GM23338 (cell line): ENCODE results near the gene PRCC. TPM values are rescaled to one million over a fixed set of nuclear protein-coding genes. Genes with fewer than 3 reads are reported as not detected.

Experiments
- ATAC-seq: fragments of 200-7000 bp; cut with Tn5 transposase; 3 replicates; pipeline ENCODE4 v1.9.1; 2020
- DNase-seq: peaks from one replicate; pipeline ENCODE4 v3.0.0-alpha.2; 2015; ENCODE audit warnings: low spot score
- H2AFZ ChIP-seq: fragments of 200-600 bp; sonication (generic); 2 replicates; pipeline ENCODE4 v1.8.0; 2016; ENCODE audit warnings: antibody characterized with exemption, mild to moderate bottlenecking, moderate library complexity
- H3F3A ChIP-seq: fragments of 200-600 bp; sonication (generic); replicated peaks from 2 replicates; pipeline ENCODE4 v1.8.0; 2017; ENCODE audit warnings: antibody characterized with exemption, mixed run types, low read depth
- H3K27ac ChIP-seq: fragments of 200-600 bp; sonication (generic); 2 replicates; pipeline ENCODE4 v1.6.1; 2016; ENCODE audit warnings: low read depth
- H3K27me3 ChIP-seq: fragments of 200-600 bp; sonication (generic); 2 replicates; pipeline ENCODE4 v1.8.0; 2016; ENCODE audit warnings: mild to moderate bottlenecking, mixed run types, moderate library complexity; ENCODE audit not compliant: insufficient read depth
- H3K36me3 ChIP-seq: fragments of 200-600 bp; sonication (generic); 2 replicates; pipeline ENCODE4 v1.8.0; 2016; ENCODE audit warnings: mild to moderate bottlenecking; ENCODE audit not compliant: insufficient read depth
- H3K4me1 ChIP-seq: fragments of 200-600 bp; sonication (generic); 2 replicates; pipeline ENCODE4 v1.8.0; 2016; ENCODE audit warnings: mild to moderate bottlenecking, moderate library complexity; ENCODE audit not compliant: insufficient read depth
- H3K4me2 ChIP-seq: fragments of 200-600 bp; sonication (generic); 2 replicates; pipeline ENCODE4 v1.7.1; 2017; ENCODE audit warnings: mixed run types
- H3K4me3 ChIP-seq: fragments of 200-600 bp; sonication (generic); 2 replicates; pipeline ENCODE4 v1.6.1; 2016; ENCODE audit warnings: mixed run types
- H3K79me2 ChIP-seq: fragments of 200-600 bp; sonication (generic); replicated peaks from 2 replicates; pipeline ENCODE4 v1.8.0; 2017; ENCODE audit warnings: mild to moderate bottlenecking; ENCODE audit not compliant: insufficient read depth
- H3K9me2 ChIP-seq: fragments of 200-600 bp; sonication (generic); 2 replicates; pipeline ENCODE4 v1.8.0; 2017; ENCODE audit not compliant: insufficient read depth
- H4K20me1 ChIP-seq: fragments of 200-600 bp; sonication (generic); replicated peaks from 2 replicates; pipeline ENCODE4 v1.8.0; 2017; ENCODE audit warnings: mild to moderate bottlenecking; ENCODE audit not compliant: insufficient read depth
- H3K27ac Mint-ChIP-seq: 2 replicates; pipeline ENCODE4 v1.8.0; 2020; ENCODE audit warnings: inconsistent platforms, mild to moderate bottlenecking, moderate library complexity, mixed read lengths
- H3K27me3 Mint-ChIP-seq: 3 replicates; pipeline ENCODE4 v1.8.0; 2022; ENCODE audit warnings: low read depth, mild to moderate bottlenecking, moderate library complexity, mixed read lengths, inconsistent platforms; ENCODE audit not compliant: insufficient read depth, poor library complexity
- H3K36me3 Mint-ChIP-seq: 3 replicates; pipeline ENCODE4 v1.8.0; 2021; ENCODE audit warnings: low read depth, mild to moderate bottlenecking, inconsistent platforms, moderate library complexity, mixed read lengths
- H3K4me1 Mint-ChIP-seq: 3 replicates; pipeline ENCODE4 v1.8.0; 2020; ENCODE audit warnings: mild to moderate bottlenecking, inconsistent platforms, mixed read lengths
- H3K4me3 Mint-ChIP-seq: 3 replicates; pipeline ENCODE4 v1.8.0; 2021; ENCODE audit warnings: moderate library complexity, mild to moderate bottlenecking, inconsistent platforms, mixed read lengths
- H3K9me3 Mint-ChIP-seq: 3 replicates; pipeline ENCODE4 v1.8.0; 2020; ENCODE audit warnings: moderate library complexity, mild to moderate bottlenecking, inconsistent platforms, mixed read lengths
- EZH2 ChIP-seq: fragments of 200-600 bp; sonication (generic); IDR thresholded peaks from one replicate; pipeline ENCODE4 v1.8.0; 2017; ENCODE audit warnings: antibody characterized with exemption, mild to moderate bottlenecking, low read depth; ENCODE audit not compliant: unreplicated experiment
- EZH2phosphoT487 ChIP-seq: fragments of 200-600 bp; sonication (generic); IDR thresholded peaks from one replicate; pipeline ENCODE4 v1.8.1; 2018; ENCODE audit warnings: antibody characterized with exemption; ENCODE audit not compliant: unreplicated experiment
- JUNB ChIP-seq: IDR thresholded peaks from one replicate; pipeline ENCODE4 v1.6.1; 2016; ENCODE audit warnings: antibody characterized with exemption; ENCODE audit not compliant: unreplicated experiment
- NANOG ChIP-seq: IDR thresholded peaks from 2 replicates; pipeline ENCODE4 v1.6.1; 2016; ENCODE audit warnings: antibody characterized with exemption, borderline replicate concordance
- POLR2AphosphoS5 ChIP-seq: IDR thresholded peaks from 2 replicates; pipeline ENCODE4 v1.6.1; 2016; ENCODE audit warnings: antibody characterized with exemption, low read depth
- REST ChIP-seq: IDR thresholded peaks from one replicate; pipeline ENCODE4 v1.6.1; 2018; ENCODE audit warnings: antibody characterized with exemption; ENCODE audit not compliant: unreplicated experiment
- STAT1 ChIP-seq: IDR thresholded peaks from one replicate; pipeline ENCODE4 v1.6.1; 2016; ENCODE audit warnings: antibody characterized with exemption; ENCODE audit not compliant: unreplicated experiment
- ZNF114 ChIP-seq: fragments of 250-450 bp; sonication (Bioruptor Pico); IDR thresholded peaks from 2 replicates; pipeline ENCODE4 v1.5.0; 2020; ENCODE audit warnings: mild to moderate bottlenecking, moderate library complexity
- ZNF462 ChIP-seq: fragments of 250-450 bp; sonication (Bioruptor Pico); IDR thresholded peaks from 2 replicates; pipeline ENCODE4 v1.5.0; 2020; ENCODE audit warnings: mild to moderate bottlenecking, moderate library complexity
- polyA plus RNA-seq: library from polyadenylated mRNA; unstranded; fragments of >200 nt; fragmentation: Nextera tagmentation; extraction: Ambion mirVana; gene quantifications from 2 replicates; pipeline ENCODE4 v1.2.1, GENCODE V29; 2016
- total RNA-seq: library from RNA; depleted of rRNA; stranded (reverse); fragments of >200 nt; shearing (Covaris generic); gene quantifications from 2 replicates; pipeline ENCODE4 v1.2.3, GENCODE V29; 2014
- TF ChIP-seq, protein P1 (sequence below), 2 experiments: fragments of 200-600 bp in 1 of 2; sonication (generic) in 1 of 2; conservative IDR thresholded peaks; 2 replicates each; pipeline versions ENCODE4 v1.5.1 to v1.6.1; 2016 to 2017; ENCODE audit warnings: antibody characterized with exemption in 2 of 2, low read depth in 2 of 2, mild to moderate bottlenecking in 2 of 2, moderate library complexity in 1 of 2
- TF ChIP-seq, protein P2 (sequence below): IDR thresholded peaks from 2 replicates; pipeline ENCODE4 v1.6.1; 2016; ENCODE audit warnings: antibody characterized with exemption

The PRCC gene
- total and polyA plus RNA-seq, 2 experiments from 2014 or later = 66.2 to 72.9 TPM

- no peaks in the 10 kb centered on the region for H3K9me2 ChIP-seq
- no peaks in the 10 kb centered on the region for H3K36me3 Mint-ChIP-seq
- no peaks in the 10 kb centered on the region for H3K79me2 ChIP-seq
- no peaks in the 10 kb centered on the region; the same call in 1 of the 2 replicates for H4K20me1 ChIP-seq
- H3K36me3 ChIP-seq = no peaks in the 10 kb centered on the region
- H3K9me3 Mint-ChIP-seq = no peaks in the 10 kb centered on the region
- peaks cover 89% of the 10 kb centered on the region for H3K27me3 Mint-ChIP-seq
- ATAC-seq = peak; percentile 55
- H3K27ac Mint-ChIP-seq = no peak overlapping the region
- TF ChIP-seq ZNF114 (CRISPR knock-in tag) (no peak), STAT1 (no peak), JUNB (no peak), NANOG (no peak), REST (no peak), ZNF462 (CRISPR knock-in tag) (no peak), EZH2phosphoT487 (peak; percentile 70), POLR2AphosphoS5 (no peak), EZH2 (peak; percentile 67)
- TF ChIP-seq, protein P1, sequence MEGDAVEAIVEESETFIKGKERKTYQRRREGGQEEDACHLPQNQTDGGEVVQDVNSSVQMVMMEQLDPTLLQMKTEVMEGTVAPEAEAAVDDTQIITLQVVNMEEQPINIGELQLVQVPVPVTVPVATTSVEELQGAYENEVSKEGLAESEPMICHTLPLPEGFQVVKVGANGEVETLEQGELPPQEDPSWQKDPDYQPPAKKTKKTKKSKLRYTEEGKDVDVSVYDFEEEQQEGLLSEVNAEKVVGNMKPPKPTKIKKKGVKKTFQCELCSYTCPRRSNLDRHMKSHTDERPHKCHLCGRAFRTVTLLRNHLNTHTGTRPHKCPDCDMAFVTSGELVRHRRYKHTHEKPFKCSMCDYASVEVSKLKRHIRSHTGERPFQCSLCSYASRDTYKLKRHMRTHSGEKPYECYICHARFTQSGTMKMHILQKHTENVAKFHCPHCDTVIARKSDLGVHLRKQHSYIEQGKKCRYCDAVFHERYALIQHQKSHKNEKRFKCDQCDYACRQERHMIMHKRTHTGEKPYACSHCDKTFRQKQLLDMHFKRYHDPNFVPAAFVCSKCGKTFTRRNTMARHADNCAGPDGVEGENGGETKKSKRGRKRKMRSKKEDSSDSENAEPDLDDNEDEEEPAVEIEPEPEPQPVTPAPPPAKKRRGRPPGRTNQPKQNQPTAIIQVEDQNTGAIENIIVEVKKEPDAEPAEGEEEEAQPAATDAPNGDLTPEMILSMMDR (conservative IDR thresholded peaks at IDR 0.05; ENCODE audit: low read depth in 2 of 2) = no peak
- TF ChIP-seq, protein P2, sequence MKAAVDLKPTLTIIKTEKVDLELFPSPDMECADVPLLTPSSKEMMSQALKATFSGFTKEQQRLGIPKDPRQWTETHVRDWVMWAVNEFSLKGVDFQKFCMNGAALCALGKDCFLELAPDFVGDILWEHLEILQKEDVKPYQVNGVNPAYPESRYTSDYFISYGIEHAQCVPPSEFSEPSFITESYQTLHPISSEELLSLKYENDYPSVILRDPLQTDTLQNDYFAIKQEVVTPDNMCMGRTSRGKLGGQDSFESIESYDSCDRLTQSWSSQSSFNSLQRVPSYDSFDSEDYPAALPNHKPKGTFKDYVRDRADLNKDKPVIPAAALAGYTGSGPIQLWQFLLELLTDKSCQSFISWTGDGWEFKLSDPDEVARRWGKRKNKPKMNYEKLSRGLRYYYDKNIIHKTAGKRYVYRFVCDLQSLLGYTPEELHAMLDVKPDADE = no peak
- H3K4me1 ChIP-seq = peaks cover 20% of the 10 kb centered on the region
- no peaks in the 10 kb centered on the region for H3F3A ChIP-seq
- H3K27me3 ChIP-seq = peaks cover 93% of the 10 kb centered on the region
- peak overlapping the region; percentile 97 for H2AFZ ChIP-seq
- peak overlapping the region; percentile 63 for H3K4me3 ChIP-seq
- H3K4me2 ChIP-seq = peak overlapping the region; percentile 89
- DNase-seq = peak; percentile 62
- peaks cover 23% of the 10 kb centered on the region for H3K4me1 Mint-ChIP-seq
- H3K27ac ChIP-seq = no peak overlapping the region
- H3K4me3 Mint-ChIP-seq = peak overlapping the region; percentile 70
Measured at GRCh38 chr1:156845055-156845952, 78.0 kb downstream of the PRCC start.
